Panc1 (cell line): ENCODE results near the gene KCNJ12. TPM values are rescaled to one million over a fixed set of nuclear protein-coding genes. Genes with fewer than 3 reads are reported as not detected.

ENCODE experiments used
- ATAC-seq: fragments of 200-7000 bp; cut with Tn5 transposase; 2 replicates; pipeline ENCODE4 v1.9.1; 2020; ENCODE audit warnings: mild to moderate bottlenecking, moderate library complexity
- BruUV-seq: library from RNA; stranded (reverse); fragments of 400-500 nt; replicated peaks from 2 replicates; lab custom pipeline; 2021; lab: Mats Ljungman, UMichigan
- CTCF ChIA-PET: fragments of 300-600 bp; sonication (Branson Sonifier 250); formaldehyde crosslinking; loops from one replicate; lab custom pipeline; 2022; ENCODE audit warnings: antibody characterized with exemption; lab: Charles Lee
- POLR2A ChIA-PET: fragments of 300-600 bp; sonication (Branson Sonifier 250); formaldehyde crosslinking; loops from one replicate; lab custom pipeline; 2022; ENCODE audit warnings: antibody characterized with exemption; lab: Charles Lee
- DNase-seq: peaks from one replicate; pipeline ENCODE4 v3.0.0-alpha.2; 2010; ENCODE audit warnings: low read depth, low spot score
- H3K27ac ChIP-seq: 2 replicates; pipeline ENCODE4 v1.5.1; 2011; ENCODE audit warnings: mild to moderate bottlenecking, low read length, inconsistent platforms
- H3K27me3 ChIP-seq: fragments of 200-500 bp; sonication (Bioruptor generic); 2 replicates; pipeline ENCODE4 v1.6.0; 2014; ENCODE audit warnings: low read length, inconsistent platforms; ENCODE audit not compliant: control insufficient read depth, insufficient read depth
- H3K36me3 ChIP-seq: fragments of 200-500 bp; sonication (Bioruptor generic); 2 replicates; pipeline ENCODE4 v1.5.1; 2014; ENCODE audit warnings: inconsistent platforms, mild to moderate bottlenecking, low read length, moderate library complexity; ENCODE audit not compliant: control insufficient read depth, insufficient read depth
- H3K4me1 ChIP-seq: 2 replicates; pipeline ENCODE4 v1.5.1; 2011; ENCODE audit warnings: inconsistent platforms, mild to moderate bottlenecking, low read length, moderate library complexity; ENCODE audit not compliant: control insufficient read depth, insufficient read depth
- H3K4me3 ChIP-seq, 2 experiments: 2 replicates each; pipeline ENCODE4 v1.5.1; 2011 to 2012; ENCODE audit warnings: low read depth in 2 of 2, low read length in 2 of 2, mild to moderate bottlenecking in 2 of 2, inconsistent platforms in 1 of 2, moderate library complexity in 1 of 2
- H3K9me3 ChIP-seq: fragments of 200-500 bp; sonication (Bioruptor generic); 2 replicates; pipeline ENCODE4 v1.5.1; 2014; ENCODE audit warnings: low read depth, mild to moderate bottlenecking, inconsistent platforms, low read length, moderate library complexity; ENCODE audit not compliant: control insufficient read depth, insufficient read depth
- CTCF ChIP-seq: fragments of 450-650 bp; IDR thresholded peaks from 2 replicates; pipeline ENCODE4 v1.5.1; 2017; ENCODE audit warnings: mild to moderate bottlenecking
- POLR2AphosphoS5 ChIP-seq: IDR thresholded peaks from 2 replicates; pipeline ENCODE4 v1.6.1; 2012; ENCODE audit warnings: mild to moderate bottlenecking, low read depth, low read length, moderate library complexity
- REST ChIP-seq, 2 experiments: IDR thresholded peaks; 2 replicates each; pipeline ENCODE4 v1.6.1; 2011 to 2012; ENCODE audit warnings: low read depth in 2 of 2, control low read depth in 1 of 2, low read length in 1 of 2, mild to moderate bottlenecking in 1 of 2, moderate library complexity in 1 of 2; ENCODE audit not compliant: insufficient read depth in 1 of 2
- SIN3A ChIP-seq: IDR thresholded peaks from 2 replicates; pipeline ENCODE4 v1.6.1; 2012; ENCODE audit warnings: low read depth, mild to moderate bottlenecking, low read length, moderate library complexity, borderline replicate concordance; ENCODE audit not compliant: insufficient read depth
- TCF7L2 ChIP-seq: IDR thresholded peaks from 2 replicates; pipeline ENCODE4 v1.6.1; 2011; ENCODE audit warnings: mild to moderate bottlenecking, low read depth, low read length, inconsistent platforms
- in situ Hi-C: cut with HindIII; loops from 2 replicates; pipeline ENCODE4 v1.10.0; 2016; ENCODE audit warnings: low sequenced_read_pairs, low pct_unique_long_range_greater_than_20kb
- intact Hi-C: fragments of 100-400 bp; cut with micrococcal nuclease; formaldehyde crosslinking; loops from one replicate; pipeline ENCODE4 v1.10.0; 2022; ENCODE audit not compliant: unreplicated experiment
- total RNA-seq: library from RNA; stranded (reverse); gene quantifications from one replicate; pipeline ENCODE4 v1.2.1, GENCODE V29; 2021; ENCODE audit not compliant: unreplicated experiment

The KCNJ12 gene
- total RNA-seq, 1 experiment from 2014 or later, result 2.7 TPM

- DNase-seq, result no peak
- no TSS peak for BruUV-seq
- Histone ChIP-seq H3K36me3 (no peaks in the 10 kb centered on the region), H3K27ac (no peak overlapping the region), H3K9me3 (no peaks in the 10 kb centered on the region), H3K4me1 (no peaks in the 10 kb centered on the region), H3K27me3 (no peaks in the 10 kb centered on the region), H3K4me3 (no peak overlapping the region)
- intact Hi-C loops (no loop called here), in situ Hi-C loops (no loop called here)
- no peak for ATAC-seq
- TF ChIP-seq POLR2AphosphoS5 (no peak), CTCF (no peak), REST (IDR thresholded peaks at IDR 0.05; ENCODE audit: insufficient read depth in 1 of 2, low read depth in 2 of 2, low read length in 1 of 2) (no peak), TCF7L2 (no peak), SIN3A (no peak)
- POLR2A ChIA-PET, result no interaction called here
- CTCF ChIA-PET, result no interaction called here
Measured at GRCh38 chr17:21354796-21355385, 21.3 kb upstream of the KCNJ12 start.

- DNase-seq (no peak), ATAC-seq (no peak)
- ChIA-PET POLR2A (no interaction called here), CTCF (no interaction called here)
- no peaks in the 10 kb centered on the region for H3K4me1 ChIP-seq
- H3K4me3 ChIP-seq, result no peak overlapping the region
- BruUV-seq, result no TSS peak
- no peaks in the 10 kb centered on the region for H3K9me3 ChIP-seq
- in situ Hi-C loops, result no loop called here
- TF ChIP-seq TCF7L2, result no peak
- no peak for TF ChIP-seq POLR2AphosphoS5
- no peak for TF ChIP-seq SIN3A
- no peak for TF ChIP-seq CTCF
- no peak for TF ChIP-seq REST (IDR thresholded peaks at IDR 0.05; ENCODE audit: insufficient read depth in 1 of 2, low read depth in 2 of 2, low read length in 1 of 2)
- no peak overlapping the region for H3K27ac ChIP-seq
- H3K27me3 ChIP-seq, result no peaks in the 10 kb centered on the region
- intact Hi-C loops, result no loop called here
- H3K36me3 ChIP-seq, result no peaks in the 10 kb centered on the region
Measured at GRCh38 chr17:21355586-21355985, 20.6 kb upstream of the KCNJ12 start.
